GM18511 (cell line): Measurements from ENCODE around the gene TBL1Y.
"Not testable (repeated sequence)": the region's sequence is repeated elsewhere in the genome, so short reads cannot be mapped to it uniquely, and the experiment has no call there.

ENCODE experiments used
- ATAC-seq: cut with Tn5 transposase; IDR thresholded peaks from one replicate; pipeline ENCODE4 v1.9.1; 2021; ENCODE audit warnings: mild to moderate bottlenecking, moderate library complexity; ENCODE audit not compliant: unreplicated experiment

Gene TBL1Y

GRCh38 chrY:7078725-7079124, 168.2 kb downstream of the TBL1Y start:
- no peak for ATAC-seq

- not testable (repeated sequence) for ATAC-seq
Observed at GRCh38 chrY:7080548-7080947, 170.1 kb downstream of the TBL1Y start.

GRCh38 chrY:7085606-7086005, 175.1 kb downstream of the TBL1Y start:
- no peak for ATAC-seq

GRCh38 chrY:7092836-7093235, 182.3 kb downstream of the TBL1Y start:
- no peak for ATAC-seq

GRCh38 chrY:7094365-7094764, 183.9 kb downstream of the TBL1Y start:
- ATAC-seq, result no peak

- no peak for ATAC-seq
Observed at GRCh38 chrY:7097021-7097420, 186.5 kb downstream of the TBL1Y start.

GRCh38 chrY:7099742-7100141, 189.2 kb downstream of the TBL1Y start:
- ATAC-seq, result no peak

GRCh38 chrY:7102680-7103079, 192.2 kb downstream of the TBL1Y start:
- no peak for ATAC-seq

- ATAC-seq, result no peak
Observed at GRCh38 chrY:7107179-7107578, 196.7 kb downstream of the TBL1Y start.

- ATAC-seq, result no peak
Observed at GRCh38 chrY:7110086-7110485, 199.6 kb downstream of the TBL1Y start.

- ATAC-seq, result no peak
Observed at GRCh38 chrY:7115871-7116270, 205.4 kb downstream of the TBL1Y start.

- no peak for ATAC-seq
Observed at GRCh38 chrY:7122202-7122601, 211.7 kb downstream of the TBL1Y start.

- no peak for ATAC-seq
Observed at GRCh38 chrY:7125136-7126056, 214.9 kb downstream of the TBL1Y start.

- ATAC-seq, result no peak
Observed at GRCh38 chrY:7128211-7128610, 217.7 kb downstream of the TBL1Y start.
